ENCODE data around the gene CPAMD8. TPM values are rescaled to one million over a fixed set of nuclear protein-coding genes. Genes with fewer than 3 reads are reported as not detected.

CPAMD8 gene
- total and polyA plus RNA-seq, 9 of the 15 experiments (the other 6 are each of a cell fraction or from before 2014, with no cell fraction given), result 0.20 to 2.1 (median 1.3) TPM

- TF ChIP-seq CCNT2 (IDR thresholded peaks at IDR 0.05; ENCODE audit: borderline replicate concordance, extremely low read depth, insufficient read length, low read depth, low read length) (peak; percentile 33), POLR2A (conservative IDR thresholded peaks at IDR 0.05) (0 out of 2 replicates have a peak, but pooled peaks have one; percentile 44), HMG20A (CRISPR knock-in tag; conservative IDR thresholded peaks at IDR 0.05) (no peak), PCBP2 (IDR thresholded peaks at IDR 0.05; ENCODE audit: low read depth, low read length, poor library complexity, severe bottlenecking) (no peak), NONO (IDR thresholded peaks at IDR 0.05; ENCODE audit: low read depth in 2 of 2, low read length in 1 of 2) (no peak), CXXC5 (CRISPR knock-in tag; IDR thresholded peaks at IDR 0.05) (peak; percentile 51), ESRRA (IDR thresholded peaks at IDR 0.05; ENCODE audit: borderline replicate concordance, low read depth) (no peak), STAG1 (CRISPR knock-in tag; IDR thresholded peaks at IDR 0.05; ENCODE audit: borderline replicate concordance) (no peak), RAD21 (CRISPR knock-in tag; conservative IDR thresholded peaks at IDR 0.05 in 1 of 2, IDR thresholded peaks at IDR 0.05 in 1 of 2) (no peak), ZNF655 (CRISPR knock-in tag; IDR thresholded peaks at IDR 0.05) (no peak), GABPA (tag; conservative IDR thresholded peaks at IDR 0.05; ENCODE audit: low read depth) (0 out of 2 replicates have a peak, but pooled peaks have one; percentile 4), SIX5 (IDR thresholded peaks at IDR 0.05; ENCODE audit: borderline replicate concordance in 1 of 2, insufficient read depth in 1 of 2, low read depth in 1 of 2, low read length in 2 of 2) (no peak), RHOXF2B (CRISPR knock-in tag; conservative IDR thresholded peaks at IDR 0.05) (no peak), SRSF1 (IDR thresholded peaks at IDR 0.05; ENCODE audit: low read depth, low read length) (no peak), HNRNPH1 (optimal IDR thresholded peaks at IDR 0.05; ENCODE audit: low read depth, low read length) (no peak), CBX3 (IDR thresholded peaks at IDR 0.05; ENCODE audit: borderline replicate concordance in 1 of 2, low read length in 2 of 2) (no peak), SNIP1 (IDR thresholded peaks at IDR 0.05; ENCODE audit: low read depth) (no peak), RB1 (IDR thresholded peaks at IDR 0.05; ENCODE audit: low read depth) (0 out of 2 replicates have a peak, but pooled peaks have one; percentile 5), ETS1 (conservative IDR thresholded peaks at IDR 0.05; ENCODE audit: control insufficient read depth, low read depth, low read length) (peak; percentile 7; the same call in 1 of the 2 replicates), RAD51 (IDR thresholded peaks at IDR 0.05; ENCODE audit: borderline replicate concordance, low read depth) (no peak), ZFX (CRISPR knock-in tag; IDR thresholded peaks at IDR 0.05) (peak; percentile 89), HDAC1 (IDR thresholded peaks at IDR 0.05) (no peak), USF2 (CRISPR knock-in tag; IDR thresholded peaks at IDR 0.05) (no peak), ZNF740 (CRISPR knock-in tag; IDR thresholded peaks at IDR 0.05) (no peak), ZNF740 (tag; IDR thresholded peaks at IDR 0.05) (no peak), ZBTB17 (CRISPR knock-in tag; IDR thresholded peaks at IDR 0.05) (no peak)
Measured at GRCh38 chr19:16897856-16898161, 128.8 kb downstream of the CPAMD8 start (continued).
